Brain microvascular endothelial cell (primary cell): ENCODE data around the gene PAN2.
"Not testable (repeated sequence)": the region's sequence is repeated elsewhere in the genome, so short reads cannot be mapped to it uniquely, and the experiment has no call there.

Source experiments
- DNase-seq: peaks from one replicate; pipeline ENCODE4 v3.0.0-alpha.2; 2020
- H3K27ac ChIP-seq: fragments of 250-450 bp; sonication (Bioruptor Pico); 2 replicates; pipeline ENCODE4 v1.5.1; 2020; ENCODE audit warnings: mild to moderate bottlenecking, moderate library complexity
- H3K27me3 ChIP-seq: fragments of 250-450 bp; sonication (Bioruptor Pico); replicated peaks from 2 replicates; pipeline ENCODE4 v1.5.1; 2020; ENCODE audit warnings: mild to moderate bottlenecking
- H3K36me3 ChIP-seq: fragments of 250-450 bp; sonication (Bioruptor Pico); replicated peaks from 2 replicates; pipeline ENCODE4 v1.5.1; 2020; ENCODE audit warnings: mild to moderate bottlenecking
- H3K4me3 ChIP-seq: 2 replicates; pipeline ENCODE4 v1.5.1; 2011; ENCODE audit warnings: low read depth, mild to moderate bottlenecking, control low read depth, low read length, moderate library complexity
- CTCF ChIP-seq: IDR thresholded peaks from 2 replicates; pipeline ENCODE4 v1.5.1; 2011; ENCODE audit warnings: low read depth, mild to moderate bottlenecking, moderate library complexity, low read length, control low read depth, inconsistent platforms; ENCODE audit errors: missing control alignments
- in situ Hi-C: cut with HindIII; loops from 2 replicates; pipeline ENCODE4 v1.10.0; 2017; ENCODE audit warnings: low sequenced_read_pairs, low pct_ligation_motif_present

PAN2 gene

DNA sequence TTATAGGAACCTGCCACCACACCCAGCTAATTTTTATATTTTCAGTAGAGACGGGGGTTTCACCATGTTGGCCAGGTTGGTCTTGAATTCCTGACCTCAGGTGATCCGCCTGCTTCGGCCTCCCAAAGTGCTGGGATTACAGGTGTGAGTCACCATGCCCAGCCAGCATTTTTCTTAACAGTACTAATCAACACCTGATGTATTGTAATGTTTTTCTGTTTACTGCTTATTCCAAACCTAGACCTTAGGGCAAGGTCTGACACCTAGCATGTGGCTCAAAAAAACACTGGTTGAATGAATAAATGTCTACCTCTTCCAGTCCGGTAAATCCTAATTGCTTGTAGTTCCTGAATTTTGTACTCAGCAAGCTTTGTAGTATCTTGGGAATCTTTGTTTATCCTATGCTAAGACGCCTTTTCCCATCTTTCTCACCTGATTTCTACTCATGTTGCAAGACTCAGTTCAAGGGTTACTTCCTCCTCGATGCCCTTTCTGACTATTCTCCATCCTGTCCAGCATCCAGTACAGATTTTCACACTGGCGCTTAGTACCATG is 2.8 kb downstream of the PAN2 start:
- H3K27ac ChIP-seq, result no peak overlapping the region

DNA sequence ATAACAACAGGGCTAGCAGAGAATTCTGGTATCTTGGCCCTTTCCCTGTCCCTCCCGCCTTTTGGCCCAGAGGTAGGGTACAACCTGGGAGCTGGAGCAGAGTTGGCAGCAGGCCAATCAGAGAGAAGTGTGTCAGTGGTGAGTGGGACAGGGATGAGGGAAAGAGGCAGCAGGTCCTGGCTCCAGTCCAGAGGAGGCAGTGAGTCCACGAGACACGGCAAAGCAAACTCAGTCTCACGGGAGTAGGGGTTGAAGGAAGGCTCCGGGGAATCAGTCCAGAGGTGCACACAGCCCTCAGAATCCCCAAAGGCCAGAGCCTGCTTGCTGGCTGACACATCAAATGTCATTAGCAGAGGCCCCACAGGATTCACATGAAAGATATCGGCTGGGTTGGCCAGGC is 7.3 kb downstream of the PAN2 start:
- no peak for DNase-seq
- in situ Hi-C loops, result no loop called here
- TF ChIP-seq CTCF, result no peak
- no peaks in the 10 kb centered on the region for H3K36me3 ChIP-seq
- H3K27ac ChIP-seq, result no peak overlapping the region
- no peaks in the 10 kb centered on the region for H3K27me3 ChIP-seq
- H3K4me3 ChIP-seq, result no peak overlapping the region

More for the DNA sequence above, 2.8 kb downstream of the PAN2 start:
- no peak overlapping the region for H3K4me3 ChIP-seq
- DNase-seq, result no peak
- no peak for TF ChIP-seq CTCF
- in situ Hi-C loops, result no loop called here
- no peaks in the 10 kb centered on the region for H3K36me3 ChIP-seq
- no peaks in the 10 kb centered on the region for H3K27me3 ChIP-seq

- Histone ChIP-seq H3K36me3 (no peaks in the 10 kb centered on the region), H3K27ac (no peak overlapping the region), H3K4me3 (no peak overlapping the region), H3K27me3 (no peaks in the 10 kb centered on the region)
- no peak for TF ChIP-seq CTCF
- in situ Hi-C loops, result no loop called here
- DNase-seq, result no peak
Measured at GRCh38 chr12:56326126-56326525, 7.7 kb downstream of the PAN2 start.

- Histone ChIP-seq H3K4me3 (no peak overlapping the region), H3K36me3 (no peaks in the 10 kb centered on the region), H3K27me3 (no peaks in the 10 kb centered on the region), H3K27ac (no peak overlapping the region)
- no peak for TF ChIP-seq CTCF
- in situ Hi-C loops, result no loop called here
- no peak for DNase-seq
Measured at GRCh38 chr12:56324206-56324605, 9.6 kb downstream of the PAN2 start.

GRCh38 chr12:56321610-56322009 is 12.2 kb downstream of the PAN2 start:
- H3K27me3 ChIP-seq, H3K4me3 ChIP-seq, H3K27ac ChIP-seq, H3K36me3 ChIP-seq, DNase-seq, in situ Hi-C loops: not testable (repeated sequence)

DNA sequence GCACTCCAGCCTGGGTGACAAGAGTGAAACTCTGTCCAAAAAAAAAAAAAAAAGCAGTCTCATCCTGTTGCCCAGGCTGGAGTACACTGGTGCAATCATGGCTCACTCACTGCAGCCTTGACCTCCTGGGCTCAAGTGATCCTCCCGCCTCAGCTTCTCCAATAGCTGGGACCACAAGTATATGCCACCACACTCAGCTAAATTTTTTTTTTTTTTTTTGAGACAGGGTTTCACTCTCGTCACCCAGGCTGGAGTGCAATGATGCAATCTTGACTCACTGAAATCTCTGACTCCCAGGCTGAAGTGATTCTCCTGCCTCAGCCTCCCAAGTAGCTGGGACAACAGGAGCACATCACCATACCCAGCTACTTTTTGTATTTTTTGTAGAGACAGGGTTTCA is 12.8 kb downstream of the PAN2 start:
- in situ Hi-C loops, result no loop called here
- H3K36me3 ChIP-seq, result no peaks in the 10 kb centered on the region
- DNase-seq, result no peak
- no peak for TF ChIP-seq CTCF
- no peak overlapping the region for H3K4me3 ChIP-seq
- no peaks in the 10 kb centered on the region for H3K27me3 ChIP-seq
- H3K27ac ChIP-seq, result no peak overlapping the region
